ENCODE results near the gene TMEM8B. TPM values are rescaled to one million over a fixed set of nuclear protein-coding genes. Genes with fewer than 3 reads are reported as not detected.
A peak's percentile ranks its signal among the peaks of the same experiment; 100 is the strongest.
"Not testable (repeated sequence)": the region's sequence is repeated elsewhere in the genome, so short reads cannot be mapped to it uniquely, and the experiment has no call there.

Gene TMEM8B
- total RNA-seq, 4 donors from 2014 or later, result 2.2 to 8.4 (median 5.4) TPM

DNA sequence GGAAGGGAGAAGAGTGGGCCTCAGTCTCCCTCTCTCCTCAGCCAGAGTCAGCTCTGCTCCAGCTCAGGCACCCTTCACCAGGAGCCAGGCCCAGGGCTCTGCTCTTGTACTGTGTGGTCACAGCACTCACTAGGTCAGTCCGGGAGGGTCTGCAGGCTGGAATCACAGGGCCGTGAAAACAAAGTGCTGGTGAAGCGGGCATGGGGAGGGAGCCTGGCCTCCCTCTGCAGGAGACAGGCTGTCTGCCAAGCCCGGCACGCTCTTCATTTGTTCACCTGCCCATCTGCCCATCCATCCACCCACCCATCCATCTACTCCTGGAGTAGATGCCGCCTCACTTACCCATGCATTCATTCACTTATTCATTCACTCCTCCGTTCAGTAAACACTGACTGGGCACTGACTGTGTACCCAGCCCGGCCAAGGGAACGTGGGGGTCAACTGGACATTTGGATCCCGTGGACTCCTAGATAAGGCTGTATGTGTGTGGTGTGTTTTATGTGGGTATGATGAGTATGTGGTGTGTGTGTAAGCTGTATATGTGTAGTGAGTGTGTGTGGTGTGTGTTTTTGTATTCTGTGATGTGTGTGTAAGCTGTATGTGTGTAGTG, 83.9 kb downstream of the TMEM8B start:
- no peak for DNase-seq (ENCODE audit: low spot score in 2 of 2)
- TF ChIP-seq, protein P1, sequence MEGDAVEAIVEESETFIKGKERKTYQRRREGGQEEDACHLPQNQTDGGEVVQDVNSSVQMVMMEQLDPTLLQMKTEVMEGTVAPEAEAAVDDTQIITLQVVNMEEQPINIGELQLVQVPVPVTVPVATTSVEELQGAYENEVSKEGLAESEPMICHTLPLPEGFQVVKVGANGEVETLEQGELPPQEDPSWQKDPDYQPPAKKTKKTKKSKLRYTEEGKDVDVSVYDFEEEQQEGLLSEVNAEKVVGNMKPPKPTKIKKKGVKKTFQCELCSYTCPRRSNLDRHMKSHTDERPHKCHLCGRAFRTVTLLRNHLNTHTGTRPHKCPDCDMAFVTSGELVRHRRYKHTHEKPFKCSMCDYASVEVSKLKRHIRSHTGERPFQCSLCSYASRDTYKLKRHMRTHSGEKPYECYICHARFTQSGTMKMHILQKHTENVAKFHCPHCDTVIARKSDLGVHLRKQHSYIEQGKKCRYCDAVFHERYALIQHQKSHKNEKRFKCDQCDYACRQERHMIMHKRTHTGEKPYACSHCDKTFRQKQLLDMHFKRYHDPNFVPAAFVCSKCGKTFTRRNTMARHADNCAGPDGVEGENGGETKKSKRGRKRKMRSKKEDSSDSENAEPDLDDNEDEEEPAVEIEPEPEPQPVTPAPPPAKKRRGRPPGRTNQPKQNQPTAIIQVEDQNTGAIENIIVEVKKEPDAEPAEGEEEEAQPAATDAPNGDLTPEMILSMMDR (IDR thresholded peaks at IDR 0.05), result no peak
- no peak for TF ChIP-seq POLR2A (IDR thresholded peaks at IDR 0.05)
- intact Hi-C loops (cut with DNase I; ENCODE audit: low total_unique reads), result no loop called here
- H3K4me3 ChIP-seq (ENCODE audit: low read depth, poor library complexity, severe bottlenecking), result no peak overlapping the region
- 88 to 89% methylated on average over 10 of the region's 10 CpGs for WGBS, 2 donors

DNA sequence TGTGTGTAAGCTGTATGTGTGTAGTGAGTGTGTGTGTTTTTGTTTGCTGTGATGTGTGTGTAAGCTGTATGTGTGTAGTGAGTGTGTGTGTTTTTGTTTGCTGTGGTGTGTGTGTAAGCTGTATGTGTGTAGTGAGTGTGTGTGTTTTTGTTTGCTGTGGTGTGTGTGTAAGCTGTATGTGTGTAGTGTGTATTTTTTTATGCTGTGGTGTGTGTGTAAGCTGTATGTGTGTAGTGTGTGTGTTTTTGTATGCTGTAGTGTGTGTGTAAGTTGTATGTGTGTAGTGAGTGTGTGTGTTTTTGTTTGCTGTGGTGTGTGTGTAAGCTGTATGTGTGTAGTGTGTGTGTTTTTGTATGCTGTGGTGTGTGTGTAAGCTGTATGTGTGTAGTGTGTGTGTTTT, 84.4 kb downstream of the TMEM8B start:
- DNase-seq (ENCODE audit: low spot score in 2 of 2); intact Hi-C loops (cut with DNase I; ENCODE audit: low total_unique reads); H3K4me3 ChIP-seq (ENCODE audit: low read depth, poor library complexity, severe bottlenecking): not testable (repeated sequence)

DNA sequence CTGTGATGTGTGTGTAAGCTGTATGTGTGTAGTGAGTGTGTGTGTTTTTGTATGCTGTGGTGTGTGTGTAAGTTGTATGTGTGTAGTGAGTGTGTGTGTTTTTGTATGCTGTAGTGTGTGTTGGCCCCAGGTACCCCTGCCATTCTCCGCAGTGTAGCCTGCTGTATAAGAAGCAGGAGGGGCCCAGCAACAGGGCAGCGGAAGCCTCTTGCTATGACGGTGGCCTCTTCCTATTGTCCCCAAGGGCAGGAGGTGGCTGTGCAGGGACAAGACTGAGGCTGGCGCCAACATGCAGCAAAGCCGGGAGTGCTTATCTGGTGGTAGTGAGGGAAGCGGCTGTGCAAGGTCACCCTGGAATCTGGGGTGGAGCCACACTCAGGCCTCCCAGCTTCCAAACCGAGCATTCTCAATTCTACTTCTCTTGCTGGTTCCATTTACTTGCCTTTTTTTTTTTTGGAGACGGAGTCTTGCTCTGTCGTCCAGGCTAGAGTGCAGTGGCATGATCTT, 85.3 kb downstream of the TMEM8B start:
- peak in 1 of 2 donors; percentile 84 for DNase-seq (ENCODE audit: low spot score in 2 of 2)
- no peak overlapping the region for H3K4me3 ChIP-seq (ENCODE audit: low read depth, poor library complexity, severe bottlenecking)
- 19 to 30% methylated on average over 9 of the region's 9 CpGs for WGBS, 2 donors
- no peak for TF ChIP-seq POLR2A (IDR thresholded peaks at IDR 0.05)
- TF ChIP-seq, protein P1 (IDR thresholded peaks at IDR 0.05), result no peak
- intact Hi-C loops (cut with DNase I; ENCODE audit: low total_unique reads), result no loop called here

Other genes with a start within 250 kb of the TMEM8B start
- gene TESK1, start 224.0 kb upstream of the TMEM8B start, total RNA-seq, result 10 to 100 TPM; 20.8 to 43.5 (median 33.0) TPM
- 1 to 10 TPM; 1.2 to 5.6 (median 2.0) TPM for gene CD72, start 210.8 kb upstream of the TMEM8B start, total RNA-seq
- gene SIT1, start 178.3 kb upstream of the TMEM8B start, total RNA-seq, result not detected
- over 10,000 TPM in 1 of 4 donors, 1,000 to 10,000 TPM in 3; 1,358 to 15,269 (median 4,926) TPM for gene RMRP, start 171.2 kb upstream of the TMEM8B start, total RNA-seq
- 10 to 100 TPM; 15.1 to 30.5 (median 21.2) TPM for gene CCDC107, start 170.9 kb upstream of the TMEM8B start, total RNA-seq
- 1 to 10 TPM in 2 of 4 donors, under 1 TPM in 2; 0.32 to 7.6 (median 0.86) TPM for gene ARHGEF39, start 164.0 kb upstream of the TMEM8B start, total RNA-seq
- gene CA9, start 155.3 kb upstream of the TMEM8B start, total RNA-seq, result 10 to 100 TPM in 1 of 4 donors, 1 to 10 TPM in 2, under 1 TPM in 1; 0.25 to 22.2 (median 4.2) TPM
- 100 to 1,000 TPM in 1 of 4 donors, 10 to 100 TPM in 3; 36.3 to 190 (median 68.6) TPM for gene TPM2, start 139.3 kb upstream of the TMEM8B start, total RNA-seq
- 100 to 1,000 TPM; 101 to 176 (median 155) TPM for gene TLN1, start 97.0 kb upstream of the TMEM8B start, total RNA-seq
- gene CREB3, start 96.6 kb upstream of the TMEM8B start, total RNA-seq, result 10 to 100 TPM; 18.2 to 26.6 (median 20.5) TPM
- 10 to 100 TPM; 53.7 to 83.3 (median 65.0) TPM for gene GBA2, start 80.0 kb upstream of the TMEM8B start, total RNA-seq
- 10 to 100 TPM; 17.1 to 26.4 (median 22.1) TPM for gene RGP1, start 79.9 kb upstream of the TMEM8B start, total RNA-seq
- gene MSMP, start 75.0 kb upstream of the TMEM8B start, total RNA-seq, result 1 to 10 TPM in 1 of 4 donors, under 1 TPM in 1, not detected in 2; 0.55 to 2.8 TPM
- 10 to 100 TPM; 12.2 to 20.4 (median 18.8) TPM for gene NPR2, start 37.6 kb upstream of the TMEM8B start, total RNA-seq
- under 1 TPM in 2 of 4 donors, not detected in 2; 0.29 to 0.42 TPM for gene SPAG8, start 17.0 kb upstream of the TMEM8B start, total RNA-seq
- 10 to 100 TPM; 17.8 to 27.9 (median 19.9) TPM for gene HINT2, start 14.2 kb upstream of the TMEM8B start, total RNA-seq
- gene FAM221B, start 496 bp upstream of the TMEM8B start, total RNA-seq, result not detected
- gene OR13J1, start 41.2 kb downstream of the TMEM8B start, total RNA-seq, result not detected
- gene HRCT1, start 77.0 kb downstream of the TMEM8B start, total RNA-seq, result 1 to 10 TPM; 1.1 to 5.7 (median 3.9) TPM
- gene SPAAR, start 80.3 kb downstream of the TMEM8B start, total RNA-seq, result 1 to 10 TPM in 2 of 4 donors, under 1 TPM in 2; 0.66 to 1.5 (median 0.95) TPM
- gene OR2S2, start 128.9 kb downstream of the TMEM8B start, total RNA-seq, result not detected
- 1 to 10 TPM; 2.1 to 9.7 (median 3.7) TPM for gene RECK, start 207.7 kb downstream of the TMEM8B start, total RNA-seq

All from lower leg skin (tissue), 4 donors.